KOPT-K1 (cell line): ENCODE measurements around the gene FASTK.

Experiments used
- H3K27ac ChIP-seq: fragments of 200-600 bp; sonication (generic); 2 replicates; pipeline ENCODE4 v1.5.1; 2016; ENCODE audit warnings: antibody characterized with exemption, mild to moderate bottlenecking, low read depth, low read length; ENCODE audit not compliant: poor library complexity, severe bottlenecking
- H3K36me3 ChIP-seq: fragments of 200-600 bp; sonication (generic); 2 replicates; pipeline ENCODE4 v1.5.1; 2017; ENCODE audit warnings: antibody characterized with exemption, mild to moderate bottlenecking, low read length, moderate library complexity; ENCODE audit not compliant: insufficient read depth
- H3K9me3 ChIP-seq: fragments of 200-600 bp; sonication (generic); 2 replicates; pipeline ENCODE4 v1.5.1; 2017; ENCODE audit warnings: antibody characterized with exemption, low read length, mild to moderate bottlenecking; ENCODE audit not compliant: insufficient read depth, poor library complexity, severe bottlenecking

The FASTK gene

DNA sequence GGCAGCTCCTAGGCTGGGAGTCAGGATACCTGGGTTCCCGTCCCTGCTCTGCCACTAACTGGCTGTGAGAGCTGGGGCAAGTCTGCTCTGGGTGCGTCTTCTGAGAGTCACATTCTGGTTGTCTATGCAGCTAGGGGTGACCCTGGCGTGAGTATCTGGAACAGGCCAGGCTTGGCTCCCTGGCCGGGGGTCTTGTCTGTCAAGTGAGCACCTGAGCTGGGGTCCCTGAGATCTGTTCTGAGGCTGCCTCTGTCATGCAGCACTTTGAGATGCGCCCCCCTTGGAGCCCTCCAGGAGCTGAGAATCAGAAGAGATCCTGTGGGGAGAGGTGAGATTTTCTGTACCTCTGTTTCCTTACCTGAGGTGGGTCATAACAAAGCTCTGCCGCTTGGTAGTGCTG is 13.1 kb upstream of the FASTK start:
- Histone ChIP-seq H3K9me3 (no peaks in the 10 kb centered on the region), H3K36me3 (no peaks in the 10 kb centered on the region), H3K27ac (no peak overlapping the region)

DNA sequence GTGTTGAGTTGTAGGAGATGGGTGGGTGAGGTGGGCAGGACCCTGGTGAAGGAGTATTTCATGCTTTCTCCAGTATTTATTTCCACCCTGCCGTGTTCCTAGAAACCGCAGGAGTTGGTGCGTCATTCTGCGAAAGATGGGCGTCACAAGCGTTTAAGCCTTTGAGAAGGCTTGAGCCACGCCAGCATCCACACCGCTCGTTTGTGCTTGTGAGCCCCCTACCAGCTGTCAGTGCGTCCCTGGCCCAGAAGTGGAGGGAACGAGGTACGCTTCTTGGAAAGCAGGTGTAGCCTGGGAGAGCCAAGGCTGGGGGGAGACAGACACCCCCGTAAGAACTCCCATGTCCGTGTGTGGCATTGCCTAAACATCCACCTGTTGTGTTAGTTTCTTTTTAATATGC is 11.4 kb upstream of the FASTK start:
- Histone ChIP-seq H3K27ac (no peak overlapping the region), H3K36me3 (no peaks in the 10 kb centered on the region), H3K9me3 (no peaks in the 10 kb centered on the region)

DNA sequence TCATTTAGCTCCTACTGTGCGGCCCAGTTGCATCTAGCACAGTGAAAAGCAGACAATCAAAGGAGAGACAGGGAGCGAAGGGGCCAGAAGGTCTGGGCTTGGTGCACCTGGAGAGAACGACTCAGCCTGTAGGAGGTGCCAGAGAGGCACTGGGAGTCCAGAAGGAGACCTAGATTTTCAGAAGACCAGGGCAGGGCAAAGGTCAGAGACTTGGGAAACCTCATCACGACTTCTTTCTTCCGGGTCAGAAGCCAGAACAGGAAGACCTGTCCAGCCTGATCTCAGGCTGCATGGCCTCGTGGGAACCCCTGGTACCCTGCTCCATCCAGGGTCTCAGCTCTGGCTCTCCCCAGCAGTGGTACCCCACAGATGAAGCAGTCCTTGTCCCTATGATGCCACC is 10.8 kb upstream of the FASTK start:
- no peak overlapping the region for H3K27ac ChIP-seq
- H3K9me3 ChIP-seq, result no peaks in the 10 kb centered on the region
- H3K36me3 ChIP-seq, result no peaks in the 10 kb centered on the region

DNA sequence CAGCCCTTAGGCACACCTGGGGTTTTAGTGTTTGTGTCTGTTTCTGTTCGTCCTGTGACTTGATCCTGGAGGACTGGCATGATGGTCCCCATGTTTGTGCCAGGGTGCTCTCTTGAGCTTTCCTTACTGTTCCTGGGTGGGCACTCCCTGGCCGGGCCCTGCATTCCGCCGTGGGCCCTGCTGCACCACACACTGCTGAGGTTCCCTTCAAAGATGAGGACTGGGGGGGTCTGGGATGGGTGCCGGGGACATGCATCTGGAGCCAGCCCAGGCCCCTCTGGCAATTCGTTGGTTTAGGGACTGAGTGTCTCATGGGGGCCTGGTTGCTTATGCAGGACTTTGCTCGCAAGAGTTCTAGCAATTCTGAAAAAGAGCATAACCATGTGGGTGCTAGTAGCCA is 10.4 kb upstream of the FASTK start:
- Histone ChIP-seq H3K36me3 (no peaks in the 10 kb centered on the region), H3K9me3 (no peaks in the 10 kb centered on the region), H3K27ac (no peak overlapping the region)

DNA sequence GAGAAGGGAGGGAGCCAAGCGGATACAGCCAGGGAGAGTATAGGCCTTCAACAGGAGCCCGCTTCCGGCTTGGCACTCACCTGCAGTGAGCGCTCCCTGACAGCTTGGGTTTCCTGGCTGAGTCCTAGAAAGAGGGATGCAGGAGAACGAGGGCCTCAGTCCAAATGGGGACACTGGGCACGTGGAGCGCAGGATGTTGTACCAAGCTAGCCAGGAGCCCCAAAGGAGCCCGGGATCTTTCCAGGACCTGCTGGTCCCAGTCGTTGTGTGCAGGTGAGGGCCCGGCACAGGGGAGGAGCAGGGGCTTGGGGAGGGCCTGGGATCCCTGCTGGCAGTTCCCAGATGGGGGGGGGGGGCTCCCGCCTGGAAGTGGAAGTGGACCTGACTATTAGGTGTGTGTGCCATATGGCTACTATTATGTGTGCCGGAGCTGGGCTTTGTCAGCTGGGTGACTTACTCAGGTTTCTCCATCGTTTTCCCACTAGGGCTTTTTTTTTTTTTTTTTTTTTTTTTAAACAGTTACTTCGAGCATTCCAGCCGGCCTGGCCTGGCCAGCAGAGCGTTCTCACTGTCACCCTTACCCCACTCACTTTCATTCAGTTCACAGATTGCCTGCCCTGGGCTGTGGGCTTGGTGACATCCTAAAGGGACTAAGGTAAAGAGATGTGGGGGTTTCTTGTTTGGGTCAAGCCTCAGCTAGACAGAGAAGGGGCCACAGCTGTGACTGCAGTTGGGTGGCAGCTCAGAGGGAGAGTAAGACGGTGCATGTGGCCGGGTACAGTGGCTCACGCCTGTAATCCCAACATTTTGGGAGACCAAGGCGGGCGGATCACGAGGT is 9.5 kb upstream of the FASTK start:
- H3K9me3 ChIP-seq, result no peaks in the 10 kb centered on the region
- no peak overlapping the region for H3K27ac ChIP-seq
- H3K36me3 ChIP-seq, result no peaks in the 10 kb centered on the region

DNA sequence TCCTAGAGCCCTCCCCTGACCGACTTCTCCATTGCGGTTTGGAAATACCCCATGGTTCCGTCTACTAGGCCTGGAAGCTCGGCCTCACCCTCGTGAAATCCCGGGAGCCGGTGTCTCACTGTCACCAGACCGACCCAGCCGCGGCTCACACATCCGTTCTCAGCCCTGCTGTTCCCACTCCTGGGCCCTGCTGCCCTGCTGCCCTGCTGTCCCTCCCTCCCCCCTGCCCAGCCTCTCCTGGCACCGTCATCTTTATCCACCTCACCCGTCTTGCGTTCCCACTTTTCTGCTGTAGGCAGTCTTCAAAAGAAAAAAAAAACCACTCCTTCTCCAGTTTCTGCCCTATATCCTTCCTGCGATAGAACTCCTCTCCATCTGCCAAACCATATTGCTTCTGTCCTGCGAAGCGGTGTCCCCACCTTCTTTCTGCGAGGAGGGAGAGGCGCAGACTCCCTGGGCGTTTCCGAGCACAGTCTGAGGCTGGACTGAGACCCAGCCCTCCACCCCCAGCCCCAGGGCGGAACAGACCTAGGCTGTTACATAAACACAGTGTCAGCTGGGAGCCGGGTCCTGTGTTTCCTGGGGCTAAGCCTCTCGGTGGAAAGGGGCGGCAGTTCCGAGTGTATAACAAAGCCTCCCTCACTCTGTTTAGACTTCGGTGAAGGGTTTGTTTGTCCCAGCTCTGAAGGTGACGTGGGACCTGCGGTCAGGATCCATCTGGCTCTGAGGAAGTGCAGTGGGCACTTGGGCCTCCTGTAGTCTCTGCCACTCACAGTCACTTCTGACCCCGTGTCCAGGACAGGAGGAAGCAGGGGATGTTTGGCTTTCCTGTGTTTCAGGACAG is 8.5 kb upstream of the FASTK start:
- Histone ChIP-seq H3K27ac (no peak overlapping the region), H3K36me3 (no peaks in the 10 kb centered on the region), H3K9me3 (no peaks in the 10 kb centered on the region)

DNA sequence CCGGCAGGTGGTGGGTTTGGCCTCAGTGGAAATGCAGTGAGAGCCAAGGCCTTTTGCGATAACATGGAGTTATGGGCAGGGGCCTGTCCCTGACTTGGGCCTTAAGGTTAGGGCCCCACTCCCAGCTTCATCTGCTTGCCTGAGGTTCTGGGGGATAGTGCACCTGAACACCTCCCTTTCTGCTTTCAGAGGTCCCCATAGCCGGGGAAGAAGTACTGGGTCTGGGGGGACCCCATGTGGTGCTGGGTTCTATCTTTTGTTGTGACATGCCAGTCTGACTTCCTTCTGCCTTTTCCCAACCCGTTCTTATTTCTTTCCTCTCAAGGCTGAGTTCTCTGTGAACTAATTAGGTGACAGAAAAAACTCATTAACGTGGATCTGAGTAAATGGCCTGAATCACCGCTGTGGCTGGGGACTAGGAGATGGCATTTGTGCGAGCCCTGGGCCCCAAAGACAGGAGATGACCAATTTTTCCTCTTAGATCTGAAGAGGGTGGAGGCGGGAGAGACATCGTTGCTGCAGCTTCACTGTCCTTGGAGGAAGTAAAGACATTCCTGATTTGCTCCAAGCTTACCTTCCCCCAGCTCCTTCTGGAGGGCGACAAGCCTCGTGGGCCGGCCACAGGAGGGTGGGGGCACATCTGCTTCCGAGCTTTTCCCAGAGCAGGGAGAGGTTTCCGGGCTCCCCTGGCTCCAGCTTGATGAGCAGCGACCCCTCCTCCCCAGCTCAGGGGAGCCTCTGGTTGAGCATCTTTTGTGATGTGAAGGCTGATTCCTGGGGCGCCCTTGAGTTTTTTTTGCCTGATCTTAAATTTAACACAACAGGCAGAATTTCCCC is 7.6 kb upstream of the FASTK start:
- Histone ChIP-seq H3K27ac (no peak overlapping the region), H3K9me3 (no peaks in the 10 kb centered on the region), H3K36me3 (no peaks in the 10 kb centered on the region)

DNA sequence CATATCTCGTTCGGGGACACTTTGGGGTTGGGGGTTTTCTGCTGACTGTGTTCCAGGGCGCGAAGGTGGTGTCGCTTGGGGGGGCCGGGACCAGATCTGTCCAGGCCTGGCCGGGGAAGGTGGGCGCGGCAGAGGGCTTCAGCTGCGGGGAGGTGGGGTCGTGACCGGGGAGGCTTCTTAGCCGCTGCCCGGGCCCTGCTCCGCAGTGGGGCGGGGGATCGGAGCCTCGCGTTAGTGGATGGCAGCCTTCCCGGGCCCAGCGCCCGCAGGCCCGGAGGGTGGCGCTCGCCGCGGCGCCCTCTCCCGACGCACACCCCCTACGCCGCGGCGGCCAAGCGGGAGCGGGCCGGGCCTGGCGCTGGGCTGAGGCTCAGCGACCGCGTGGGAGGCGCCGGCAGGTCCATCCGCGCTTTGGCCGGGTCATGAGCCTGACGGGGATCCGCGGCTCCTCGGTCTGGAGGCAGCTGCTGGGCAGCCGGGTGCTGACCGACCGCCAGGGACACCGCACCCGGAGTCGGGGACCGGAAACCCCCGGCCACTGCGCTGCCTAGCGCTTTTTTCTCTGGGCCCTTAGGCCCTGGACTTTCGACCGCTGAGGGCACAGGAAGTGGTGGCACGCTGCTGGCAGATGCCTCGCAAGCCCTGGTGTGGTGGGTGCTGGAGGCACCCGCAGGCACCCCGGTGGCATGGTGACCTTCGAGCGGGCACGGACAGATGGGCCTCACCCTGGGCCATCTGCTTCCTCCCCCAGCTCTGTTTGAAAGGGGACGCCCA is 6.8 kb upstream of the FASTK start:
- no peak overlapping the region for H3K27ac ChIP-seq

DNA sequence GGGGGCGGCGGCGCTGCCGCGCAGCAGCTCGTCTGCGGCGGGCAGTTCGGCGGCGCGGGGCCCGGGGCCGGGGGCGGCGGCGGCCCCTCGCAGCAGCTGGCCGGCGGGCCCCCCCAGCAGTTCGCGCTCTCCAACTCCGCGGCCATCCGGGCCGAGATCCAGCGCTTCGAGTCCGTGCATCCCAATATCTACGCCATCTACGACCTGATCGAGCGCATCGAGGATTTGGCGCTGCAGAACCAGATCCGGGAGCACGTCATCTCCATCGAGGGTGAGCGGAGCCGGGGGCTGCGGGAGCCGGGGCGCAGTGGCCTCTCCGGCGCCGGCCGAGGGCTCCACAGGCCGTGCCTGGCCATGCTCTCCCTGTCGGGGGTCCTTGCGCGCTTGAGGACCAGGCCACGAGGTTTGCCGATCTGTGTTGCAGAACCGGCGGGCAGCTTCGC is 6.2 kb upstream of the FASTK start:
- H3K36me3 ChIP-seq, result no peaks in the 10 kb centered on the region
- no peaks in the 10 kb centered on the region for H3K9me3 ChIP-seq
- no peak overlapping the region for H3K27ac ChIP-seq

More for the DNA sequence above, 6.8 kb upstream of the FASTK start:
- H3K36me3 ChIP-seq, result no peaks in the 10 kb centered on the region
- H3K9me3 ChIP-seq, result no peaks in the 10 kb centered on the region

DNA sequence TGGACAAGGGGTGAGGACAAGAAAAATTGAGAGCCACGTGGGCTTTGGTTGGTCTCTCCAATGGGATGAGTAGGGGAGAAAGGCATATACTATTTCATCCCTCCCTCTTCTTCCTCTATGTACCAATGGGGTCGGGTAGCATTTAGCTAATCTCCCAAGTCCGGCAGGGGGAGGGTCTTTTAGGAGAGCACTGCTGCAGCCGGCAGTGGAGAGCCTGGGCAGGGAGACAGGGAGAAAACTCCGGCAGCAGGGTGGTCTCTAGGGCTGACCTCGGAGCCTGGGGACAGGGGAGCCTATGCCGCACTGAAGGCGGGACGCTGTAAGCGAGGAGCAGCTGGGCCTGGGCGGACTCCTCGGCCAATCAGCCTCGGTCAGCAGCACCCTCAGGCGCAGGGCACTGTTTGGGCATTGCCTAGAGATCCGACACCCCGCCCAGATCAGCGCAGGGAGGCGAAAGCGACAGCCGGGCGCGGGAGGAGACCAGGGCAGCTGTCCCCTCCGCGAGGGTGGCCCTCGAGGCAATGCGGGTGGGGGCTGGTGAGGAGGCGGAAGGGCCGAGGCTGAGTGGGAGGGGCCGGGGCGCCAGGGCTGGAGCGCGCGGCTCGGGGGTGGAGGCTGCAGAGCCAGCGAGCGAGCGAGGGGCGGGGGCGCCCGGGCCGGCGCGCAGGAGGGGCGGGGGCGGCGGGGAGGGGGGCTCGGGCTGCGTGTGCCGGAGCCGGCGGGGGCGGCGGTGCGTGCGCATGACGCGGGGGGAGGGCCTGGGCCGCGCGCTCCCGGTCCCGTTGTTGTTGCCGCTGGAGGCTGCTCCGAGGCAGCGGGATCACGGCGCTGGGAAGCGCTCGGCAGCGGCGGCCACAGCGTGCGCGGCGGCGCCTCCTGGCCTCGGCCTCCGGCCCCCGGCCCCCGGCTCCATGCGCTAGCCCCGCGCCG is 5.3 kb upstream of the FASTK start, which contains the start of gene AGAP3:
Gene AGAP3, plus strand, starts transcription at position 785 of the 930 bp plus-strand sequence. CDS start 267 bp downstream, outside the sequence.
- Histone ChIP-seq H3K36me3 (no peaks in the 10 kb centered on the region), H3K27ac (no peak within 1 kb of the TSS), H3K9me3 (no peaks in the 10 kb centered on the region)

DNA sequence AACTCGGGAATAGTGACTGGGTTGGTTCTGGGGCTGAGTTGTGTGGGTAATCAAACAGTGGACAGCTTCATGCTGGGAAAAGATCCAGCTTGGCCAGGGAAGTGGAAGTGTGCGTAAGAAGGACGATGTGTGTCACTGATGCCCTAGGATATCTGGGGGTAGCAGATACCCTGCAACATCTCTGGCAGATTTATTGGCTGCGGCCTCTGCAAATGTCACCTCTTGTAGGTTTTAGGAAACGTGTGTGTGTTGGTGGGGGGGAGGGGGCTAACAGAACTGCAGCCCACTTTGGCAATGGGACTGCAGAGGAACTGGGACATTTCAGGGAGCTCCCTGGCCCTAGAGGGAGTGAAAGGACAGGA is 4.7 kb upstream of the FASTK start:
- Histone ChIP-seq H3K27ac (no peak overlapping the region), H3K9me3 (no peaks in the 10 kb centered on the region), H3K36me3 (no peaks in the 10 kb centered on the region)

DNA sequence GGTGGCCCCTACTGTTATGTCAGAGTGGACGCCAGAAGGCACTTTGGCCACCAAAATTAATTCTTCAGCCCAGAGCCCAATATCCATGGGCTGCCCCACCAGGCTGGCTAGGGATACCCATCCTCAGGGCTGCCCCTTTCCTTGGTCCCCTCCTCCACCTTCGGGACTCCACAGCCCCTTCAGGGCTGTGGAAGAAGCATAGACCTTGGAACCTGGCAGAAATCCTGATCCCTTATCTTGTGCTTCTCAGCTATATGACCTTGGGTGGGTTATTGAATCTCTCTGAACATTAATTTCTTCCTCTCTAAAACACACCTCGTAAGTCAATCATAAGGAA is 3.2 kb upstream of the FASTK start:
- Histone ChIP-seq H3K9me3 (no peaks in the 10 kb centered on the region), H3K27ac (no peak overlapping the region), H3K36me3 (peaks cover 6% of the 10 kb centered on the region; the same call in 1 of the 2 replicates)

DNA sequence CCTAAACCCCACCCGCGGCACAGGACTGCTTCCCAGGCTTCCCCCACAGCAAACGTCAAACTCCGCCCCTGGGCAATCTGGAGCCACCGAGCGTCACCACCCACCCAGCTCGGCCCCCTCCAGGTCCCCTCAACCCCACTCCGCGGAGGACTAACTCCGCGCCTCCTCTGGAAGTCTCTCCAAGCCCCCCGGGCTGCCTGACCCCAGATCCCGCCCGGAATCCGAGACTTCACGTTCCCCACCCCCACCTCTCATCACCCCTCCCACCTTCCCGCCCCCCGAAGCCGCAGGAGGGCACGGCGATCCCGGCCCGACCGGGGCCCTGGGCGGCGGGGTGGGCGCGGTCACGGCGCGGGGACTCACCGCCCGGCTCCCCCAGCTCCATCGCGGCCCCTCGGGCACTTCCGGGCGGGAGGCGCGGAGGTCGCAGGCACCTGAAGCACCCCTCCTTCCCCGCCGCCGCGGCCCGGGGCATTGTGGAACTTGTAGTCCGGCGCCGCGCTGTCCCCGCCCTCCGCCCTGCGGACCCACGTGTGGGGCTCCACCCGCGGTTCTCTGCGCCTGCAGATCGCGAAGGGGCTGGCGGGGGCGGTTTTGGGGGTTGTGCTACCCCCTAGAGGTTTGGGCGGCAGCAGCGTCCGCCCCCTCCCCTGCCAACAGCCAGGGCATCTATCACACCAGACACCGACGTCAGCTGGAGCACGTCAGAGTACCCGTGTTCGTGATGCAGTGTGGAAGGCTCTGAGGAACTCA is 2.6 kb upstream of the FASTK start, which contains the start of gene TMUB1:
Gene TMUB1, minus strand, starts transcription at position 423 of the 753 bp plus-strand sequence. CDS start 930 bp downstream, outside the sequence.
- peaks cover 9% of the 10 kb centered on the region; the same call in 1 of the 2 replicates for H3K36me3 ChIP-seq
- peak within 1 kb of the TSS; percentile 71 for H3K27ac ChIP-seq
- no peaks in the 10 kb centered on the region for H3K9me3 ChIP-seq
